ENCODE results near the gene TRIM56. TPM values are rescaled to one million over a fixed set of nuclear protein-coding genes. Genes with fewer than 3 reads are reported as not detected.
A peak's percentile ranks its signal among the peaks of the same experiment; 100 is the strongest.

Gene TRIM56
- total and polyA plus RNA-seq, 2 of the 13 experiments (the other 11 are each of a cell fraction or from before 2014, with no cell fraction given): 3.2 to 7.1 TPM

DNA sequence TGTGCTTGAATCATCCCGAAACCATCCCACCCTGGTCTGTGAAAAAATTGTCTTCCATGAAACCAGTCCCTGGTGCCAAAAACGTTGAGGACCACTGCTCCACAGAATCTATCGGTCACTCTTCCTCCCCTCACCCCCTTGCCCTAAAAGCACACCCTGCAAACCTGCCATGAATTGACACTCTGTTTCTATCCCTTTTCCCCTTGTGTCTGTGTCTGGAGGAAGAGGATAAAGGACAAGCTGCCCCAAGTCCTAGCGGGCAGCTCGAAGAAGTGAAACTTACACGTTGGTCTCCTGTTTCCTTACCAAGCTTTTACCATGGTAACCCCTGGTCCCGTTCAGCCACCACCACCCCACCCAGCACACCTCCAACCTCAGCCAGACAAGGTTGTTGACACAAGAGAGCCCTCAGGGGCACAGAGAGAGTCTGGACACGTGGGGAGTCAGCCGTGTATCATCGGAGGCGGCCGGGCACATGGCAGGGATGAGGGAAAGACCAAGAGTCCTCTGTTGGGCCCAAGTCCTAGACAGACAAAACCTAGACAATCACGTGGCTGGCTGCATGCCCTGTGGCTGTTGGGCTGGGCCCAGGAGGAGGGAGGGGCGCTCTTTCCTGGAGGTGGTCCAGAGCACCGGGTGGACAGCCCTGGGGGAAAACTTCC is 40.8 kb downstream of the TRIM56 start (continued):
- TF ChIP-seq BRCA1 (CRISPR knock-in tag; IDR thresholded peaks at IDR 0.05) (no peak), KLF15 (CRISPR knock-in tag; IDR thresholded peaks at IDR 0.05; ENCODE audit: borderline replicate concordance) (no peak), ZNF572 (CRISPR knock-in tag; IDR thresholded peaks at IDR 0.05) (no peak), ZNF264 (CRISPR knock-in tag; IDR thresholded peaks at IDR 0.05) (no peak), ZNF260 (CRISPR knock-in tag; IDR thresholded peaks at IDR 0.05; ENCODE audit: borderline replicate concordance, low read depth) (no peak), ASH2L (IDR thresholded peaks at IDR 0.05; ENCODE audit: insufficient read length, low read depth, low read length) (no peak), ZNF317 (CRISPR knock-in tag; IDR thresholded peaks at IDR 0.05) (0 out of 2 replicates have a peak, but pooled peaks have one; percentile 25), ZNF331 (CRISPR knock-in tag; IDR thresholded peaks at IDR 0.05) (no peak), MEIS2 (CRISPR knock-in tag; IDR thresholded peaks at IDR 0.05) (no peak), ARNT2 (CRISPR knock-in tag; IDR thresholded peaks at IDR 0.05; ENCODE audit: low read depth) (peak; percentile 55; the same call in 1 of the 2 replicates), GPN1 (CRISPR knock-in tag; IDR thresholded peaks at IDR 0.05; ENCODE audit: borderline replicate concordance) (no peak), ZBTB7A (CRISPR knock-in tag; IDR thresholded peaks at IDR 0.05) (no peak), ZFP90 (CRISPR knock-in tag; IDR thresholded peaks at IDR 0.05; ENCODE audit: borderline replicate concordance) (no peak), ZSCAN31 (CRISPR knock-in tag; IDR thresholded peaks at IDR 0.05; ENCODE audit: low read depth) (no peak), MLLT10 (CRISPR knock-in tag; IDR thresholded peaks at IDR 0.05) (no peak), DNMT3B (CRISPR knock-in tag; conservative IDR thresholded peaks at IDR 0.05) (no peak), HDAC1 (CRISPR knock-in tag; IDR thresholded peaks at IDR 0.05) (peak; percentile 82; the same call in 1 of the 2 replicates)
- TF ChIP-seq, protein P1, sequence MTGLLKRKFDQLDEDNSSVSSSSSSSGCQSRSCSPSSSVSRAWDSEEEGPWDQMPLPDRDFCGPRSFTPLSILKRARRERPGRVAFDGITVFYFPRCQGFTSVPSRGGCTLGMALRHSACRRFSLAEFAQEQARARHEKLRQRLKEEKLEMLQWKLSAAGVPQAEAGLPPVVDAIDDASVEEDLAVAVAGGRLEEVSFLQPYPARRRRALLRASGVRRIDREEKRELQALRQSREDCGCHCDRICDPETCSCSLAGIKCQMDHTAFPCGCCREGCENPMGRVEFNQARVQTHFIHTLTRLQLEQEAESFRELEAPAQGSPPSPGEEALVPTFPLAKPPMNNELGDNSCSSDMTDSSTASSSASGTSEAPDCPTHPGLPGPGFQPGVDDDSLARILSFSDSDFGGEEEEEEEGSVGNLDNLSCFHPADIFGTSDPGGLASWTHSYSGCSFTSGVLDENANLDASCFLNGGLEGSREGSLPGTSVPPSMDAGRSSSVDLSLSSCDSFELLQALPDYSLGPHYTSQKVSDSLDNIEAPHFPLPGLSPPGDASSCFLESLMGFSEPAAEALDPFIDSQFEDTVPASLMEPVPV (CRISPR knock-in tag; IDR thresholded peaks at IDR 0.05): peak; percentile 62; the same call in 1 of the 2 replicates
- TF ChIP-seq, protein P2, sequence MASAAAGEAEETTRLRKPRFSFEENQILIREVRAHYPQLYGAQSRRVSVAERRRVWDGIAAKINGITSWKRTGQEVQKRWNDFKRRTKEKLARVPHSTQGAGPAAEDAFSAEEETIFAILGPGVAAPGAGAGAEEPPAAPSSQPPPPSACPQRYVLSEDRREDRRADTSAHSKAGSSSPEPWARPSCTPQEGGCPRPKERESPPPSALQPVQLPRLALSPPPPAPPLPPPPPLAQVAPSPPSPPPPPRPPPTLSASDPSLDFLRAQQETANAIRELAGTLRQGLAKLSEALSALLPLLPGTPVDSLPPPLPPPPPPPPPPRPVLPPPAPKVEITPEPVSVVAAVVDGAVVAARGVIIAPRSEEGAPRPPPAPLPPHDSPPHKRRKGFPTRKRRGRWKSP (CRISPR knock-in tag; IDR thresholded peaks at IDR 0.05): 0 out of 2 replicates have a peak, but pooled peaks have one; percentile 21
- TF ChIP-seq, protein P3, sequence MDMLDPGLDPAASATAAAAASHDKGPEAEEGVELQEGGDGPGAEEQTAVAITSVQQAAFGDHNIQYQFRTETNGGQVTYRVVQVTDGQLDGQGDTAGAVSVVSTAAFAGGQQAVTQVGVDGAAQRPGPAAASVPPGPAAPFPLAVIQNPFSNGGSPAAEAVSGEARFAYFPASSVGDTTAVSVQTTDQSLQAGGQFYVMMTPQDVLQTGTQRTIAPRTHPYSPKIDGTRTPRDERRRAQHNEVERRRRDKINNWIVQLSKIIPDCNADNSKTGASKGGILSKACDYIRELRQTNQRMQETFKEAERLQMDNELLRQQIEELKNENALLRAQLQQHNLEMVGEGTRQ (IDR thresholded peaks at IDR 0.05; ENCODE audit: low read depth, low read length): peak; percentile 68
- TF ChIP-seq, protein P3 (CRISPR knock-in tag; IDR thresholded peaks at IDR 0.05; ENCODE audit: borderline replicate concordance): peak; percentile 89; the same call in 1 of the 2 replicates
- TF ChIP-seq, protein P4, sequence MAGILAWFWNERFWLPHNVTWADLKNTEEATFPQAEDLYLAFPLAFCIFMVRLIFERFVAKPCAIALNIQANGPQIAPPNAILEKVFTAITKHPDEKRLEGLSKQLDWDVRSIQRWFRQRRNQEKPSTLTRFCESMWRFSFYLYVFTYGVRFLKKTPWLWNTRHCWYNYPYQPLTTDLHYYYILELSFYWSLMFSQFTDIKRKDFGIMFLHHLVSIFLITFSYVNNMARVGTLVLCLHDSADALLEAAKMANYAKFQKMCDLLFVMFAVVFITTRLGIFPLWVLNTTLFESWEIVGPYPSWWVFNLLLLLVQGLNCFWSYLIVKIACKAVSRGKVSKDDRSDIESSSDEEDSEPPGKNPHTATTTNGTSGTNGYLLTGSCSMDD (CRISPR knock-in tag; IDR thresholded peaks at IDR 0.05): no peak
- TF ChIP-seq, protein P5, sequence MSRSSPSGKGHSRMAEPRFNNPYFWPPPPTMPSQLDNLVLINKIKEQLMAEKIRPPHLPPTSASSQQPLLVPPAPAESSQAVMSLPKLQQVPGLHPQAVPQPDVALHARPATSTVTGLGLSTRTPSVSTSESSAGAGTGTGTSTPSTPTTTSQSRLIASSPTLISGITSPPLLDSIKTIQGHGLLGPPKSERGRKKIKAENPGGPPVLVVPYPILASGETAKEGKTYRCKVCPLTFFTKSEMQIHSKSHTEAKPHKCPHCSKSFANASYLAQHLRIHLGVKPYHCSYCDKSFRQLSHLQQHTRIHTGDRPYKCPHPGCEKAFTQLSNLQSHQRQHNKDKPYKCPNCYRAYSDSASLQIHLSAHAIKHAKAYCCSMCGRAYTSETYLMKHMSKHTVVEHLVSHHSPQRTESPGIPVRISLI (CRISPR knock-in tag; IDR thresholded peaks at IDR 0.05; ENCODE audit: borderline replicate concordance): no peak
